HFF-Myc (cell line): ENCODE measurements around the gene VDR.

Experiments
- DNase-seq: peaks from one replicate; pipeline ENCODE4 v3.0.0-alpha.2; 2011; ENCODE audit warnings: low read depth; ENCODE audit errors: extremely low read depth
- H3K4me3 ChIP-seq: replicated peaks from 2 replicates; pipeline ENCODE4 v1.5.1; 2011; ENCODE audit warnings: low read depth, mild to moderate bottlenecking, control low read depth, low read length
- TF ChIP-seq, protein P1 (sequence below): IDR thresholded peaks from 2 replicates; pipeline ENCODE4 v1.5.1; 2012; ENCODE audit warnings: mild to moderate bottlenecking, low read depth, low read length, control low read depth; ENCODE audit errors: missing control alignments

VDR gene

DNA sequence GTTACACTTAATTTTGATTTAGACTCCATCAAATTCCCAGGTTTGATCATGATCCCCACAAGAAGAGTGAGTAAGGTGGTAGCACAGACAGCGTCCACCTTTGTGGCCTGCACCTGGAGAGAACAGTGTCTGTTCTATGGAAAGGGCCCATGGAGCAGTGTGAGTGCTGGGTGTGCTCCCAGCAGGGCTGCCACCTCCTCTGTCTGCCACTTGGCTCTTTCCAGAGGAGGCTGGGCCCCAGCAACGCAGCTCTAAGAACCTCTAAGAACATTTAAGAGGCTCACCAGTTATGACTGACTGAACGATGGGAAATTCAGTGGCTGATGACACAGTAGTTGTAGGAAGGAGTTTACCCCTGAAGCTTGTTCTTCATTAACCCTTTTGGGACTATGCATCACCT, 17.3 kb downstream of the VDR start:
- H3K4me3 ChIP-seq, result no peak overlapping the region
- DNase-seq, result no peak
- TF ChIP-seq, protein P1, sequence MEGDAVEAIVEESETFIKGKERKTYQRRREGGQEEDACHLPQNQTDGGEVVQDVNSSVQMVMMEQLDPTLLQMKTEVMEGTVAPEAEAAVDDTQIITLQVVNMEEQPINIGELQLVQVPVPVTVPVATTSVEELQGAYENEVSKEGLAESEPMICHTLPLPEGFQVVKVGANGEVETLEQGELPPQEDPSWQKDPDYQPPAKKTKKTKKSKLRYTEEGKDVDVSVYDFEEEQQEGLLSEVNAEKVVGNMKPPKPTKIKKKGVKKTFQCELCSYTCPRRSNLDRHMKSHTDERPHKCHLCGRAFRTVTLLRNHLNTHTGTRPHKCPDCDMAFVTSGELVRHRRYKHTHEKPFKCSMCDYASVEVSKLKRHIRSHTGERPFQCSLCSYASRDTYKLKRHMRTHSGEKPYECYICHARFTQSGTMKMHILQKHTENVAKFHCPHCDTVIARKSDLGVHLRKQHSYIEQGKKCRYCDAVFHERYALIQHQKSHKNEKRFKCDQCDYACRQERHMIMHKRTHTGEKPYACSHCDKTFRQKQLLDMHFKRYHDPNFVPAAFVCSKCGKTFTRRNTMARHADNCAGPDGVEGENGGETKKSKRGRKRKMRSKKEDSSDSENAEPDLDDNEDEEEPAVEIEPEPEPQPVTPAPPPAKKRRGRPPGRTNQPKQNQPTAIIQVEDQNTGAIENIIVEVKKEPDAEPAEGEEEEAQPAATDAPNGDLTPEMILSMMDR, result no peak

DNA sequence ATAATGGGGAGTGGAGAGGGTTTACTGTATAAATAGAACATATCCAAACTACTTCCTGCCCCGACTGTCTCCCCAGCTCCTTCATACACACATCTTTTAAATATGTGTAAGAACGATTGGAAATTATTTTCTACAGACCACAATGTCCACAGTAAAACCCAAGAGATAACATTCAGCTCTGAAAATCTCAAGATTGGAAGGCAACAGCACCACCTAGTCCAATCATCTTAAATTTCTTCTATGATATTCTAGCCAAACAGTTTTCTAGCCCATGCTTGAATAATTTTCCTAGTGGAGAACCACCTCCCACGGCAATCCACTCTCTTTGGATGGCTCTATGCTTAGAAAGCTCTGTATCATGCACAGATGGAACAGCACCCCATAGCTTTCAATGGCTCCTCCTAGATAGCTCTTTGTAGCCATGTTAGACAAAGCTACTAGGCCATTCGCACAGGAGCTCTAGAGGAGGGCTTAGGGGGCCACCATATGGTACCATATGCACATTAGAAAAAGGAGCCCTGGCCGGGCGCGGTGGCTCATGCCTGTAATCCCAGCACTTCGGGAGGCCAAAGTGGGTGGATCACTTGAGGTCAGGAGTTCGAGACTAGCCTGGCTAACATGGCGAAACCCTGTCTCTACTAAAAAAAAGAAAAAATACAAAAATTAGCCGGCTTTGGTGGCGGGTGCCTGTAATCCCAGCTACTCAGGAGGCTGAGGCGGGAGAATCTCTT, 18.1 kb downstream of the VDR start:
- no peak for DNase-seq
- TF ChIP-seq, protein P1, result no peak
- H3K4me3 ChIP-seq, result no peak overlapping the region

DNA sequence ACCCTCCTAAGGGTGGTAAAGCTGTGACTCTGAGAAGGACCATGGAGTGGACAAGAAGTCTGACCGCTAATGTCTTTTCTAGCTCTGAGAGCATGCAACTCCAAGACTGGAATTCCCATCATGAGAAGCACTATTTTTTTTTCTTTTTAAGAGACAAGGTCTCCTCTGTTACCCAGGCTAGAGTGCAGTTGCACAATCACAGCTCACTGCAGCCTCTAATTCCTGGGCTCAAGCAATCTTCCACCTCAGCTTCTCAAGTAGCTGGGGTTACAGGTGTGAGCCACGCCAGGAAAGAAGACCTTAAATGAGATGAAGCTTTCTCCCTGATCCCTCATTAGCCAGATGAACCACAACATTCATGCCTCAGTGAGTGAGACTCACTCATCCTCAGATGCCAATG, 19.2 kb downstream of the VDR start:
- no peak for DNase-seq
- TF ChIP-seq, protein P1, result no peak
- no peak overlapping the region for H3K4me3 ChIP-seq

DNA sequence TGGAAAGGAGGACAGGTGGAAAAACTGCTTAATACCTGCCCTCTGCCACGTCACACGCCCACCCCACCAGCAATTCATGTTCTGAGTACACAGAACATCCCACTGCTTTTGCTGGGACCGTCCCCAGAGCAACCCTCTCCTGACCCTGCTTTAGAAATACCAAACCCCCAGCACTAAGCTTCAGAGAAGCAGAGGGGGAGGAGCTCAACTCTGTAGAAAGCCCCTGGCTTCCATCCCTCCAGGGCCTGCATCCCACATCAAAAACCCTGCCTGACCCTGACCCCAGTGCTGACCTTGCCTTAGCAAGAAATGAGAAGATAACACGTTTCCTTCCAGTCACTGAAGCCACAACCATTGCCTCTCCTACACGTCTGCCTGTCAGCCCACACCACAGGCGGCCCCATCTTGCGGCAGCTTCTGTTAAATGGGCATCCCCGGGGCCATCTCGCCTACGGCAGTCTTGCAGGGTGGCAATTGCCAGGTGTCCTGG, 19.7 kb downstream of the VDR start:
- TF ChIP-seq, protein P1, result no peak
- no peak overlapping the region for H3K4me3 ChIP-seq
- no peak for DNase-seq

DNA sequence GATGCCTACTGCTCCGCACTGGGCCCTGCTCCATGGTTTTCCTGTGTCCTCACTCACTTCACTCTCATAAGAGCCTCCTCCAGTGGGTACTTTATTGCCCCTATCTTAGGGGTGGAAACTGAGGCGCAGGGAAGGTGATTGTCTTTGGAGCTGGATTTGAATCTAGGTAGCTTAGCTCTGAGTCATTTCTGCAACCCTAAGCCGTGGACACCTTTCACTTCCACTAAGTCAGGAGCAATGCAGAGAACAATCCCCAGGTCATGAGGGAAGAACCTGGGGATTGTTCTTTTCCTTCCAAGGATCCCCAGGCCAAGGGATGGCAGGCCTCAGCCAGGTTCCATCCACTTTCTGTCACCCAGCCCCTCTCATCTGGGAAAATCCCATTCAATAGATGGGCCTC, 20.3 kb downstream of the VDR start:
- TF ChIP-seq, protein P1, result no peak
- H3K4me3 ChIP-seq, result no peak overlapping the region

DNA sequence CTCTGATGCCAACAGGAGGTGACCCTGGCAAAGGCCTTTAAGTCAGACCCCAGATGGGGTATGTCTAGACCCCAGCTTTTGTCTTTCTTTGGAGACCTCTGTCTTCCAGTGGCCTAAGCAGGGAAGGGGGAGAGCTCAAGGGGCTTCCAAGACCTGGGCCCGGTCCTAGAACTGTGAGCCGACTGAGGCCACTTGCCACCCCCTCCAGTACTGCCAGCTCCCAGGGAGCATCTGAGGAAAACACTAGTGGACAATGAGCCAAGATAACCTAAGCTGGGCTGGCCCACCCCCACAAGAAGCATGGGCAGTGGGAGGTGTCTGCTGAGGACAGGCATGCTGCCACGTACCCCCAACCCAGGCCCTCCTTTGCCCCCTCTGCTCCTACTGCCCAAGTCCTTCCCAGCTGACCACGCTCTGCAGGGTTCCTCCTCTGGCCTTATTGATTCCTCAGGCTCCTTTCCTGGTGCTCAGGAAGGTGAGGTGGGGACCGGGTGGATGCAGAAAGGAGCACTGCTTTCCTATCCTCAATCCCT, 21.1 kb downstream of the VDR start:
- no peak for DNase-seq
- TF ChIP-seq, protein P1, result no peak
- no peak overlapping the region for H3K4me3 ChIP-seq

More for the DNA sequence above, 20.3 kb downstream of the VDR start:
- no peak for DNase-seq
